ENCODE results near the gene STIM1.

DNA sequence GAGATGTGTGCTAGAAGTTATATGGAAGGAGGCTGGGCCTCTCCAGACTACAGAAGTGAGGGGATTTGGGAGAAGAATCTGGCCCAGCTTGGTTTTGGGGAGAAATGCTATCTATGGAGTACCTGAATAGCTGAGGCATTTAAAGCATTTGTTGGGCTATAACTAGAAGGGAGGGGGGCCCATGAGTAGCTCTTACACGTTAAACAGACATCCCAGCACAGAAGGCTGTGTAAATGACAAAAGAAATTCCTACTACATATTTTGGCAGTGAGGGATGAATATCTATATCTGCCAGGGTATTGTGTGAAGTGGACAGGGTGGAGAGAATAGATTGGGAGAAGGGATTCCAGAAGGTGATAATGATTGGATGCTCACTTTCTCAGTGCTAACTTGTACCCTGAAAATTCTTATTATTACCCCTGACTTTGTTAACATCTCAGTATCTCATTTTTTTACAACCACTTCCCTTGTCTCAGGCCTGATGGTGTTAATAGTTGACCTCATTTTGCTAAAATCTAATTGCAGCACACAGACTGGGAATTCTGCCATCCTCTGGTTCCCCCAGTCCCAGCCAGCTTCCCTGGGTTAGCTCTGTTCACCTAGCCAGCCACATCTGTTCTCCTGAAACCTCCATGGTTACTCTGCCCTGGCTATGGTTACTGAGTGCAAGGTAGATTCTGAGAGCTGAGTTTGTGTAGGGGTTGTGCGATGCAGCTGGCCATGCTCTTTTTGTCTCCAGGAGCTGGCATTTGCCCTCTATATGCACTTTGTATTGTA, 210.3 kb downstream of the STIM1 start:
- TF ChIP-seq, protein P1, sequence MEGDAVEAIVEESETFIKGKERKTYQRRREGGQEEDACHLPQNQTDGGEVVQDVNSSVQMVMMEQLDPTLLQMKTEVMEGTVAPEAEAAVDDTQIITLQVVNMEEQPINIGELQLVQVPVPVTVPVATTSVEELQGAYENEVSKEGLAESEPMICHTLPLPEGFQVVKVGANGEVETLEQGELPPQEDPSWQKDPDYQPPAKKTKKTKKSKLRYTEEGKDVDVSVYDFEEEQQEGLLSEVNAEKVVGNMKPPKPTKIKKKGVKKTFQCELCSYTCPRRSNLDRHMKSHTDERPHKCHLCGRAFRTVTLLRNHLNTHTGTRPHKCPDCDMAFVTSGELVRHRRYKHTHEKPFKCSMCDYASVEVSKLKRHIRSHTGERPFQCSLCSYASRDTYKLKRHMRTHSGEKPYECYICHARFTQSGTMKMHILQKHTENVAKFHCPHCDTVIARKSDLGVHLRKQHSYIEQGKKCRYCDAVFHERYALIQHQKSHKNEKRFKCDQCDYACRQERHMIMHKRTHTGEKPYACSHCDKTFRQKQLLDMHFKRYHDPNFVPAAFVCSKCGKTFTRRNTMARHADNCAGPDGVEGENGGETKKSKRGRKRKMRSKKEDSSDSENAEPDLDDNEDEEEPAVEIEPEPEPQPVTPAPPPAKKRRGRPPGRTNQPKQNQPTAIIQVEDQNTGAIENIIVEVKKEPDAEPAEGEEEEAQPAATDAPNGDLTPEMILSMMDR (IDR thresholded peaks at IDR 0.05; ENCODE audit: borderline replicate concordance, extremely low read depth, low read length, poor library complexity, severe bottlenecking), result no peak
- no peak for TF ChIP-seq EZH2 (IDR thresholded peaks at IDR 0.05; ENCODE audit: borderline replicate concordance, low read depth, low read length, severe bottlenecking)

All from DND-41 (cell line).